Fibroblast of lung (primary cell): ENCODE results near the gene LGALSL. TPM values are rescaled to one million over a fixed set of nuclear protein-coding genes. Genes with fewer than 3 reads are reported as not detected.

Experiments
- DNase-seq, 2 donors: peaks; one replicate each; pipeline versions ENCODE4 v3.0.0 to v3.0.0-alpha.2; 2010; ENCODE audit warnings: low read depth in 2 of 2
- H2AFZ ChIP-seq: 2 replicates; pipeline ENCODE4 v1.5.1; 2012; ENCODE audit warnings: low read length, control low read depth, inconsistent platforms
- H3K27ac ChIP-seq: 2 replicates; pipeline ENCODE4 v1.5.1; 2011; ENCODE audit warnings: low read length, control low read depth; ENCODE audit not compliant: insufficient read depth
- H3K27me3 ChIP-seq: 2 replicates; pipeline ENCODE4 v1.5.1; 2011; ENCODE audit warnings: mild to moderate bottlenecking, low read length; ENCODE audit not compliant: control insufficient read depth, insufficient read depth
- H3K36me3 ChIP-seq: 2 replicates; pipeline ENCODE4 v1.5.1; 2011; ENCODE audit warnings: low read length; ENCODE audit not compliant: control insufficient read depth, insufficient read depth
- H3K4me1 ChIP-seq: 2 replicates; pipeline ENCODE4 v1.5.1; 2011; ENCODE audit warnings: low read length; ENCODE audit not compliant: control insufficient read depth, insufficient read depth; ENCODE audit errors: extremely low read depth
- H3K4me2 ChIP-seq: 2 replicates; pipeline ENCODE4 v1.5.1; 2011; ENCODE audit warnings: low read length, control low read depth; ENCODE audit not compliant: insufficient read depth; ENCODE audit errors: extremely low read depth
- H3K4me3 ChIP-seq, 4 experiments: fragments of 200-600 bp in 1 of 4; sonication (generic) in 1 of 4; replicated peaks in 1 of 4; 2 replicates each; pipeline ENCODE4 v1.5.1; 2011 to 2016; ENCODE audit warnings: low read length in 4 of 4, low read depth in 3 of 4, mild to moderate bottlenecking in 3 of 4, control low read depth in 2 of 4, inconsistent platforms in 1 of 4, mixed read lengths in 1 of 4; ENCODE audit not compliant: insufficient read depth in 1 of 4; ENCODE audit errors: control extremely low read depth in 1 of 4
- H3K79me2 ChIP-seq: 2 replicates; pipeline ENCODE4 v1.5.1; 2012; ENCODE audit warnings: mild to moderate bottlenecking, low read length, inconsistent platforms; ENCODE audit not compliant: control insufficient read depth, insufficient read depth
- H3K9ac ChIP-seq: 2 replicates; pipeline ENCODE4 v1.5.1; 2011; ENCODE audit warnings: mild to moderate bottlenecking, low read length, control low read depth; ENCODE audit not compliant: insufficient read depth
- H3K9me3 ChIP-seq: 2 replicates; pipeline ENCODE4 v1.5.1; 2012; ENCODE audit warnings: low read depth, low read length; ENCODE audit not compliant: control insufficient read depth, insufficient read depth
- H4K20me1 ChIP-seq: 2 replicates; pipeline ENCODE4 v1.5.1; 2011; ENCODE audit warnings: low read length; ENCODE audit not compliant: control insufficient read depth, insufficient read depth; ENCODE audit errors: extremely low read depth
- CTCF ChIP-seq, 2 donors: IDR thresholded peaks in 1 of 2; conservative IDR thresholded peaks in 1 of 2; 1 replicate in 1 of 2; 2 replicates in 1 of 2; pipeline ENCODE4 v1.5.1; 2011 to 2012; ENCODE audit warnings: low read length in 2 of 2, control low read depth in 1 of 2, inconsistent platforms in 1 of 2, low read depth in 1 of 2, mild to moderate bottlenecking in 1 of 2
- EZH2 ChIP-seq: IDR thresholded peaks from 2 replicates; pipeline ENCODE4 v1.5.1; 2012; ENCODE audit warnings: low read length, control low read depth, mild to moderate bottlenecking; ENCODE audit errors: missing control alignments
- polyA plus RNA-seq, 2 donors: library from polyadenylated mRNA; depleted of rRNA in 1 of 2; stranded (reverse) in 1 of 2; unstranded in 1 of 2; fragments of >200 nt; gene quantifications; 2 replicates each; pipeline ENCODE4 v1.2.1, GENCODE V29; 2011 to 2012; ENCODE audit warnings: missing spikeins in 1 of 2
- total RNA-seq: library from RNA; depleted of rRNA; stranded (reverse); fragments of >200 nt; gene quantifications from 2 replicates; pipeline ENCODE4 v1.2.1, GENCODE V29; 2014

Gene LGALSL
- total and polyA plus RNA-seq, 2 donors (not counting 1 experiment from before 2014, with no cell fraction given) = 3.1 to 5.7 TPM

DNA sequence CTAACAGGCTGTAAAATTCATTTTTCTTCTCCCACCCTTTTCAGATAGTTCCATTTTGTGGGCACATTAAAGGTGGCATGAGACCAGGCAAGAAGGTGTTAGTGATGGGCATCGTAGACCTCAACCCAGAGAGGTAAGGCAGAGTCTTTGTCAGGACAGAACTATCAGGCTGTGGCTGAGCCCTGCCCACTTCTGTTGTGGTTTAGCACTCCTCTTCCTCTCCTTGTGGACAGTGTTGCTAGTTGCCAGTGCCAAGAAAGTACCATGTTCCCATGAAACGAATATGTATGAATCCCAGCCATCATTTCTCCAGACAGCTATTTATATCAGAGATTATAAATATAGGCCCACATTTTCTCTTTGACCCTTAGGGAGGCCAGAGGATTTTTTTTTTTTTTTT lies 1.6 kb downstream of the LGALSL start:
- Histone ChIP-seq H3K79me2 (no peaks in the 10 kb centered on the region), H2AFZ (no peak overlapping the region), H3K9ac (no peak overlapping the region), H3K27ac (no peak overlapping the region), H4K20me1 (no peaks in the 10 kb centered on the region), H3K36me3 (no peaks in the 10 kb centered on the region), H3K4me3 (no peak overlapping the region), H3K4me2 (no peak overlapping the region), H3K9me3 (no peaks in the 10 kb centered on the region), H3K27me3 (no peaks in the 10 kb centered on the region), H3K4me1 (peaks cover 6% of the 10 kb centered on the region)
- TF ChIP-seq EZH2 = no peak
- no peak for TF ChIP-seq CTCF (conservative IDR thresholded peaks at IDR 0.05 in 1 of 2, IDR thresholded peaks at IDR 0.05 in 1 of 2; ENCODE audit: low read depth in 1 of 2, low read length in 2 of 2)
- no peak for DNase-seq

GRCh38 chr2:64456293-64456692 lies 2.3 kb downstream of the LGALSL start:
- Histone ChIP-seq H3K9me3 (no peaks in the 10 kb centered on the region), H3K27ac (no peak overlapping the region), H3K9ac (no peak overlapping the region), H2AFZ (no peak overlapping the region), H3K4me3 (no peak overlapping the region), H3K79me2 (no peaks in the 10 kb centered on the region), H3K4me1 (peaks cover 6% of the 10 kb centered on the region), H3K27me3 (no peaks in the 10 kb centered on the region), H4K20me1 (no peaks in the 10 kb centered on the region), H3K36me3 (no peaks in the 10 kb centered on the region), H3K4me2 (no peak overlapping the region)
- DNase-seq = no peak
- TF ChIP-seq CTCF (conservative IDR thresholded peaks at IDR 0.05 in 1 of 2, IDR thresholded peaks at IDR 0.05 in 1 of 2; ENCODE audit: low read depth in 1 of 2, low read length in 2 of 2) (no peak), EZH2 (no peak)

DNA sequence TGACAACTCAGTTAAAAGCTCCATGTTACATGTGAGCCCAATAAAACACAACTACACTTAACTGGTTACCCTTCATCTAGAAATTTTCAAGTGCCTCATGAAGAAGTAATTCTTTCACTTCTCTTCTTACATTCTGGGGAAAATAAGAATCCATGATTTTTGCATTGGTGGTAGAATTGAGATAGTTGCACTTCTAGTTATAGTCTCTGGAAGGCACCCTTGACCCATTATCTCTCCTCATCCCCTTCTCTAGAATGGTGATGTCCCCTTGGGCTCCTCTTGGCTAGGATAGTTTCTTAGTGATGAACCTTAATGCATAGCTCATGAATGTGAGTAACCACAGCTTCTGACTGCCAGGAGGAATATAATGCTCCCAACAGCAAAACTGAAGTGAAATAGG lies 3.6 kb downstream of the LGALSL start:
- Histone ChIP-seq H3K9me3 (no peaks in the 10 kb centered on the region), H3K4me1 (peaks cover 6% of the 10 kb centered on the region), H3K4me3 (no peak overlapping the region), H3K36me3 (no peaks in the 10 kb centered on the region), H3K4me2 (no peak overlapping the region), H2AFZ (no peak overlapping the region), H3K79me2 (no peaks in the 10 kb centered on the region), H3K9ac (no peak overlapping the region), H3K27ac (no peak overlapping the region), H4K20me1 (no peaks in the 10 kb centered on the region), H3K27me3 (no peaks in the 10 kb centered on the region)
- TF ChIP-seq CTCF (conservative IDR thresholded peaks at IDR 0.05 in 1 of 2, IDR thresholded peaks at IDR 0.05 in 1 of 2; ENCODE audit: low read depth in 1 of 2, low read length in 2 of 2) (no peak), EZH2 (no peak)
- no peak for DNase-seq
